HepG2 (cell line): Measurements from ENCODE around the gene FAM114A2. TPM values are rescaled to one million over a fixed set of nuclear protein-coding genes. Genes with fewer than 3 reads are reported as not detected.

Source experiments
- ATAC-seq: fragments of 200-7000 bp; cut with Tn5 transposase; 3 replicates; pipeline ENCODE4 v1.9.1; 2020; ENCODE audit warnings: mild to moderate bottlenecking, moderate library complexity
- BruUV-seq: library from RNA; stranded (reverse); fragments of 400-500 nt; replicated peaks from 2 replicates; lab custom pipeline; 2021; lab: Mats Ljungman, UMichigan
- CTCF ChIA-PET: fragments of 300-600 bp; formaldehyde crosslinking; extraction: SDS; loops from one replicate; lab custom pipeline; 2021; ENCODE audit warnings: low total read pairs, inconsistent platforms, low intra/inter-chr PET ratio; lab: Yijun Ruan, JAX
- POLR2A ChIA-PET: fragments of 350-600 bp; sonication (Branson Sonifier 250); formaldehyde crosslinking; loops from one replicate; lab custom pipeline; 2020; ENCODE audit warnings: antibody characterized with exemption, inconsistent platforms; lab: Yijun Ruan, JAX
- DNase-seq: peaks from one replicate; pipeline ENCODE4 v3.0.0-alpha.2; 2015; ENCODE audit warnings: low spot score
- FAIRE-seq: peaks from 3 replicates; lab custom pipeline; 2011; peaks lifted over from hg19 to GRCh38; lab: Jason Lieb, UNC
- H2AFZ ChIP-seq: one replicate; pipeline ENCODE4 v1.6.1; 2011; ENCODE audit warnings: low read length, inconsistent platforms
- H3K27ac ChIP-seq: fragments of 300-600 bp; 3 replicates; pipeline ENCODE4 v1.8.0; 2011; ENCODE audit warnings: mixed run types, mild to moderate bottlenecking, mixed read lengths, low read length, inconsistent platforms; ENCODE audit not compliant: insufficient read depth; ENCODE audit errors: extremely low read length
- H3K27me3 ChIP-seq, 2 experiments: fragments of 200-600 bp in 1 of 2; 2 replicates in 1 of 2; 3 replicates in 1 of 2; pipeline versions ENCODE4 v1.6.0 to v1.8.0; 2011; ENCODE audit warnings: low read length in 2 of 2, mild to moderate bottlenecking in 2 of 2, moderate library complexity in 2 of 2, inconsistent platforms in 1 of 2; ENCODE audit not compliant: insufficient read depth in 2 of 2, control insufficient read depth in 1 of 2
- H3K36me3 ChIP-seq, 2 experiments: fragments of 200-600 bp in 1 of 2; replicated peaks in 1 of 2; 2 replicates in 1 of 2; 3 replicates in 1 of 2; pipeline versions ENCODE4 v1.5.1 to v1.8.0; 2011; ENCODE audit warnings: low read length in 2 of 2, inconsistent platforms in 1 of 2; ENCODE audit not compliant: insufficient read depth in 2 of 2, control insufficient read depth in 1 of 2
- H3K4me1 ChIP-seq: 2 replicates; pipeline ENCODE4 v1.5.1; 2012; ENCODE audit warnings: low read length, inconsistent platforms; ENCODE audit not compliant: insufficient read depth
- H3K4me2 ChIP-seq: 2 replicates; pipeline ENCODE4 v1.6.0; 2011; ENCODE audit warnings: low read depth, low read length, inconsistent platforms
- H3K4me3 ChIP-seq, 3 experiments: fragments of 200-600 bp in 1 of 3; sonication (generic), shearing (Covaris generic) in 1 of 3; replicated peaks in 1 of 3; 2 replicates each; pipeline ENCODE4 v1.5.1; 2011 to 2016; ENCODE audit warnings: low read length in 3 of 3, inconsistent platforms in 2 of 3, low read depth in 2 of 3, mild to moderate bottlenecking in 2 of 3, control low read depth in 1 of 3, mixed read lengths in 1 of 3; ENCODE audit not compliant: insufficient read depth in 1 of 3
- H3K79me2 ChIP-seq: one replicate; pipeline ENCODE4 v1.6.1; 2011; ENCODE audit warnings: low read length, inconsistent platforms; ENCODE audit not compliant: insufficient read depth
- H3K9ac ChIP-seq: 2 replicates; pipeline ENCODE4 v1.6.0; 2011; ENCODE audit warnings: mild to moderate bottlenecking, low read depth, low read length, inconsistent platforms; ENCODE audit not compliant: insufficient read depth
- H3K9me3 ChIP-seq: 2 replicates; pipeline ENCODE4 v1.5.1; 2012; ENCODE audit warnings: mild to moderate bottlenecking, low read length
- H4K20me1 ChIP-seq: 2 replicates; pipeline ENCODE4 v1.6.0; 2011; ENCODE audit warnings: inconsistent platforms, mild to moderate bottlenecking, low read length, moderate library complexity; ENCODE audit not compliant: insufficient read depth
- SNAPC4 ChIP-seq: sonication (generic); formaldehyde crosslinking; IDR thresholded peaks from 2 replicates; pipeline ENCODE4 v1.4.0; 2020; ENCODE audit warnings: mild to moderate bottlenecking, missing genetic modification reagents
- ZFAT ChIP-seq: sonication (generic); formaldehyde crosslinking; conservative IDR thresholded peaks from 2 replicates; pipeline ENCODE4 v1.8.1; 2023; ENCODE audit warnings: missing genetic modification reagents, inconsistent platforms
- ZNF724P ChIP-seq: sonication (generic); formaldehyde crosslinking; IDR thresholded peaks from 2 replicates; pipeline ENCODE4 v1.8.0; 2022; ENCODE audit warnings: missing genetic modification reagents, borderline replicate concordance
- WGBS: methylation state at CpG from one replicate; pipeline ENCODE4 v1.1.6; 2017; ENCODE audit warnings: low lambda C conversion rate; 5-methylcytosine and 5-hydroxymethylcytosine counted together
- in situ Hi-C: cut with HindIII; loops from 2 replicates; pipeline ENCODE4 v1.10.0; 2017; ENCODE audit warnings: low pct_unique_long_range_greater_than_20kb; ENCODE audit not compliant: extremely low pct_ligation_motif_present
- intact Hi-C: fragments of 100-400 bp; cut with micrococcal nuclease; formaldehyde crosslinking; loops from one replicate; pipeline ENCODE4 v1.10.0; 2022; ENCODE audit not compliant: unreplicated experiment
- polyA plus RNA-seq, 8 experiments: library from polyadenylated mRNA; depleted of rRNA in 3 of 8; stranded (reverse) in 7 of 8; unstranded in 1 of 8; fragments of >200 nt; fragmentation: Illumina TruSeq in 4 of 8; extraction: Trizol in 4 of 8; gene quantifications; 2 replicates each; pipeline versions ENCODE4 v1.2.1 to v1.2.3, GENCODE V29; 2011 to 2016; ENCODE audit warnings: low read depth in 4 of 8, missing spikeins in 1 of 8, mixed read lengths in 1 of 8; ENCODE audit not compliant: insufficient read depth in 1 of 8
- total RNA-seq, 5 experiments: library from RNA; depleted of rRNA; stranded (reverse); fragments of >200 nt; fragmentation: Illumina TruSeq; extraction: Trizol; gene quantifications; 2 replicates each; pipeline ENCODE4 v1.2.3, GENCODE V29; 2016; ENCODE audit warnings: low read depth in 1 of 5

The FAM114A2 gene
- total and polyA plus RNA-seq, 2 of the 13 experiments (the other 11 are each of a cell fraction or from before 2014, with no cell fraction given): 6.9 to 11.4 TPM

- no peak for TF ChIP-seq SNAPC4 (CRISPR knock-in tag)
These were observed 74.4 kb downstream of the FAM114A2 start (continued) for GRCh38 chr5:153964191-153964879.

GRCh38 chr5:153960269-153961215 lies 78.2 kb downstream of the FAM114A2 start:
- no peaks in the 10 kb centered on the region for H3K79me2 ChIP-seq
- H3K9me3 ChIP-seq: no peaks in the 10 kb centered on the region
- H3K4me3 ChIP-seq: no peak overlapping the region
- no peak for ATAC-seq
- TF ChIP-seq ZFAT (no peak), ZNF724P (CRISPR knock-in tag) (no peak)
- in situ Hi-C loops: no loop called here
- no peak overlapping the region for H3K9ac ChIP-seq
- H2AFZ ChIP-seq: no peak overlapping the region
- no peaks in the 10 kb centered on the region for H3K36me3 ChIP-seq
- POLR2A ChIA-PET: no interaction called here
- BruUV-seq: no TSS peak
- H3K27me3 ChIP-seq: no peaks in the 10 kb centered on the region
- H3K27ac ChIP-seq: no peak overlapping the region
- intact Hi-C loops: no loop called here
- CTCF ChIA-PET: no interaction called here
- no peak for FAIRE-seq
- no peaks in the 10 kb centered on the region for H4K20me1 ChIP-seq
- no peak overlapping the region for H3K4me2 ChIP-seq
- no peaks in the 10 kb centered on the region for H3K4me1 ChIP-seq
- no peak for DNase-seq
- WGBS: 16% methylated on average over 7 of the region's 10 CpGs
